Esophagus muscularis mucosa (tissue), 4 donors: ENCODE measurements around the gene TBC1D14.

Source experiments
- CTCF ChIP-seq, 3 experiments: fragments of 200-600 bp in 2 of 3; fragments of 450-650 bp in 1 of 3; sonication (generic) in 2 of 3; IDR thresholded peaks; one replicate each; pipeline ENCODE4 v1.5.1; 2017 to 2019; ENCODE audit warnings: antibody characterized with exemption in 3 of 3, mild to moderate bottlenecking in 2 of 3, moderate library complexity in 1 of 3
- EP300 ChIP-seq: sonication (generic); formaldehyde crosslinking; IDR thresholded peaks from one replicate; pipeline ENCODE4 v1.6.1; 2017; ENCODE audit warnings: antibody characterized with exemption
- POLR2A ChIP-seq: fragments of 450-650 bp; IDR thresholded peaks from one replicate; pipeline ENCODE4 v1.6.1; 2017; ENCODE audit warnings: antibody characterized with exemption, moderate library complexity, mild to moderate bottlenecking, low read depth

- TF ChIP-seq EP300 (no peak), POLR2A (no peak), CTCF (IDR thresholded peaks at IDR 0.05) (no peak)
These were observed 7.2 kb downstream of the TBC1D14 start for GRCh38 chr4:6916587-6917460.
